Esophagus (tissue), 2 donors: ENCODE measurements around the gene BLCAP. TPM values are rescaled to one million over a fixed set of nuclear protein-coding genes. Genes with fewer than 3 reads are reported as not detected.

Experiments
- H3K27ac ChIP-seq, 2 donors: one replicate each; pipeline ENCODE4 v1.5.1; 2013; ENCODE audit warnings: low read depth in 2 of 2, mild to moderate bottlenecking in 2 of 2, inconsistent platforms in 1 of 2, low read length in 1 of 2, moderate library complexity in 1 of 2
- H3K27me3 ChIP-seq, 2 donors: one replicate each; pipeline ENCODE4 v1.6.1; 2013; ENCODE audit warnings: low read length in 2 of 2, control low read depth in 1 of 2, mild to moderate bottlenecking in 1 of 2; ENCODE audit not compliant: insufficient read depth in 2 of 2, control insufficient read depth in 1 of 2
- H3K36me3 ChIP-seq, 2 donors: one replicate each; pipeline ENCODE4 v1.6.1; 2013; ENCODE audit warnings: low read length in 1 of 2; ENCODE audit not compliant: control insufficient read depth in 2 of 2, insufficient read depth in 2 of 2
- H3K4me1 ChIP-seq, 2 donors: one replicate each; pipeline ENCODE4 v1.6.1; 2013; ENCODE audit warnings: low read length in 1 of 2; ENCODE audit not compliant: control insufficient read depth in 2 of 2, insufficient read depth in 2 of 2
- H3K4me3 ChIP-seq, 2 donors: one replicate each; pipeline ENCODE4 v1.5.1; 2013; ENCODE audit warnings: low read length in 2 of 2, mild to moderate bottlenecking in 2 of 2, low read depth in 1 of 2, moderate library complexity in 1 of 2
- H3K9me3 ChIP-seq, 2 donors: one replicate each; pipeline ENCODE4 v1.6.1; 2013; ENCODE audit warnings: mild to moderate bottlenecking in 2 of 2, low read depth in 1 of 2, low read length in 1 of 2, moderate library complexity in 1 of 2; ENCODE audit not compliant: control insufficient read depth in 2 of 2, insufficient read depth in 1 of 2
- WGBS, 2 donors: extraction: QIAGEN DNeasy Blood & Tissue Kit; methylation state at CpG; one replicate each; pipeline ENCODE4 v1.1.7; 2013; 5-methylcytosine and 5-hydroxymethylcytosine counted together
- polyA plus RNA-seq, 2 donors: library from polyadenylated mRNA; stranded (reverse); fragments of 200-250 nt; gene quantifications; one replicate each; pipeline ENCODE4 v1.2.3, GENCODE V29; 2013
- donor health status: healthy with polysubstance abuse.
- donor health status: Bipolar disorder and iron deficiency.

The BLCAP gene
- polyA plus RNA-seq, 2 donors, result 45.7 to 80.2 TPM

- WGBS, 2 donors, result 9 to 14% methylated on average over 7 of the region's 7 CpGs
- H3K9me3 ChIP-seq, result no peaks in the 10 kb centered on the region
- peaks cover 0 to 4% of the 10 kb centered on the region in 2 donors for H3K4me1 ChIP-seq
- H3K27ac ChIP-seq, result no peak overlapping the region
- H3K4me3 ChIP-seq, result no peak overlapping the region
- H3K36me3 ChIP-seq, result no peaks in the 10 kb centered on the region
- peaks cover 0 to 3% of the 10 kb centered on the region in 2 donors for H3K27me3 ChIP-seq
Observed at GRCh38 chr20:37567331-37567665, 39.6 kb upstream of the BLCAP start.

GRCh38 chr20:37566590-37567330 is 39.1 kb upstream of the BLCAP start:
- Histone ChIP-seq H3K27ac (no peak overlapping the region), H3K27me3 (peaks cover 0 to 3% of the 10 kb centered on the region in 2 donors), H3K36me3 (no peaks in the 10 kb centered on the region), H3K4me3 (no peak overlapping the region), H3K9me3 (no peaks in the 10 kb centered on the region), H3K4me1 (peaks cover 0 to 4% of the 10 kb centered on the region in 2 donors)
- 54 to 61% methylated on average over 5 of the region's 5 CpGs for WGBS, 2 donors

- H3K4me1 ChIP-seq, result peaks cover 0 to 4% of the 10 kb centered on the region in 2 donors
- WGBS, 2 donors, result 74 to 77% methylated on average over 14 of the region's 14 CpGs
- no peak overlapping the region for H3K27ac ChIP-seq
- H3K36me3 ChIP-seq, result no peaks in the 10 kb centered on the region
- peaks cover 0 to 3% of the 10 kb centered on the region in 2 donors for H3K27me3 ChIP-seq
- no peaks in the 10 kb centered on the region for H3K9me3 ChIP-seq
- no peak overlapping the region for H3K4me3 ChIP-seq
Observed at GRCh38 chr20:37565134-37565811, 37.6 kb upstream of the BLCAP start.

GRCh38 chr20:37564388-37565133 is 36.9 kb upstream of the BLCAP start:
- Histone ChIP-seq H3K4me1 (peaks cover 0 to 4% of the 10 kb centered on the region in 2 donors), H3K4me3 (no peak overlapping the region), H3K9me3 (no peaks in the 10 kb centered on the region), H3K36me3 (no peaks in the 10 kb centered on the region), H3K27me3 (peaks cover 0 to 3% of the 10 kb centered on the region in 2 donors), H3K27ac (no peak overlapping the region)
- 10% methylated on average over 34 of the region's 34 CpGs for WGBS, 2 donors

- Histone ChIP-seq H3K27me3 (peaks cover 0 to 3% of the 10 kb centered on the region in 2 donors), H3K4me1 (peaks cover 0 to 4% of the 10 kb centered on the region in 2 donors)
- WGBS, 2 donors, result 35 to 40% methylated on average over 19 of the region's 19 CpGs
Observed at GRCh38 chr20:37564016-37564387, 36.3 kb upstream of the BLCAP start.

GRCh38 chr20:37562695-37563480 is 35.2 kb upstream of the BLCAP start:
- no peak overlapping the region for H3K4me3 ChIP-seq
- H3K9me3 ChIP-seq, result no peaks in the 10 kb centered on the region
- H3K27ac ChIP-seq, result no peak overlapping the region
- no peaks in the 10 kb centered on the region for H3K36me3 ChIP-seq
- peaks cover 0 to 3% of the 10 kb centered on the region in 2 donors for H3K27me3 ChIP-seq
- H3K4me1 ChIP-seq, result peaks cover 0 to 4% of the 10 kb centered on the region in 2 donors
- 71 to 72% methylated on average over 3 of the region's 3 CpGs for WGBS, 2 donors

More at GRCh38 chr20:37564016-37564387, 36.3 kb upstream of the BLCAP start:
- Histone ChIP-seq H3K36me3 (no peaks in the 10 kb centered on the region), H3K4me3 (no peak overlapping the region), H3K27ac (no peak overlapping the region), H3K9me3 (no peaks in the 10 kb centered on the region)

GRCh38 chr20:37560629-37561028 is 33.0 kb upstream of the BLCAP start:
- 64 to 73% methylated on average over 4 of the region's 4 CpGs for WGBS, 2 donors
- H3K27ac ChIP-seq, result no peak overlapping the region
- H3K4me1 ChIP-seq, result peaks cover 0 to 4% of the 10 kb centered on the region in 2 donors
- no peaks in the 10 kb centered on the region for H3K9me3 ChIP-seq
- no peaks in the 10 kb centered on the region for H3K36me3 ChIP-seq
- H3K27me3 ChIP-seq, result peaks cover 0 to 3% of the 10 kb centered on the region in 2 donors
- H3K4me3 ChIP-seq, result no peak overlapping the region

GRCh38 chr20:37559312-37560027 is 31.8 kb upstream of the BLCAP start:
- Histone ChIP-seq H3K4me1 (peaks cover 0 to 1% of the 10 kb centered on the region in 2 donors), H3K27me3 (peaks cover 0 to 3% of the 10 kb centered on the region in 2 donors), H3K27ac (no peak overlapping the region), H3K36me3 (no peaks in the 10 kb centered on the region), H3K9me3 (no peaks in the 10 kb centered on the region), H3K4me3 (no peak overlapping the region)
- WGBS, 2 donors, result 83 to 85% methylated on average over 11 of the region's 11 CpGs
